HG03025 (cell line): ENCODE measurements around the gene KRT86.
"Not testable (repeated sequence)": the region's sequence is repeated elsewhere in the genome, so short reads cannot be mapped to it uniquely, and the experiment has no call there.

Experiments used
- ATAC-seq: cut with Tn5 transposase; IDR thresholded peaks from one replicate; pipeline ENCODE4 v1.9.1; 2021; ENCODE audit warnings: mild to moderate bottlenecking, moderate library complexity; ENCODE audit not compliant: unreplicated experiment, low FRiP score

KRT86 gene

GRCh38 chr12:52286857-52287785, 12.7 kb downstream of the KRT86 start:
- ATAC-seq: not testable (repeated sequence)

GRCh38 chr12:52287816-52288805, 13.7 kb downstream of the KRT86 start:
- ATAC-seq: not testable (repeated sequence)

- not testable (repeated sequence) for ATAC-seq
These were observed 16.2 kb downstream of the KRT86 start for GRCh38 chr12:52290483-52291134.

- no peak for ATAC-seq
These were observed 17.0 kb downstream of the KRT86 start, which contains the start of gene KRT81 for GRCh38 chr12:52291267-52291935. Gene KRT81 (minus strand): TSS chr12:52291534. CDS start chr12:52291465, 69 bp downstream.

- ATAC-seq: no peak
These were observed 19.5 kb downstream of the KRT86 start for GRCh38 chr12:52293926-52294325.

- ATAC-seq: no peak
These were observed 20.4 kb downstream of the KRT86 start for GRCh38 chr12:52294803-52295202.

GRCh38 chr12:52295663-52296062, 21.2 kb downstream of the KRT86 start:
- ATAC-seq: no peak

- no peak for ATAC-seq
These were observed 22.2 kb downstream of the KRT86 start for GRCh38 chr12:52296572-52297215.

- ATAC-seq: no peak
These were observed 24.3 kb downstream of the KRT86 start for GRCh38 chr12:52298677-52299190.

GRCh38 chr12:52300796-52301691, 26.6 kb downstream of the KRT86 start:
- ATAC-seq: no peak

GRCh38 chr12:52301721-52302120, 27.3 kb downstream of the KRT86 start:
- ATAC-seq: not testable (repeated sequence)

GRCh38 chr12:52302242-52302914, 27.9 kb downstream of the KRT86 start:
- not testable (repeated sequence) for ATAC-seq

GRCh38 chr12:52304941-52305411, 30.5 kb downstream of the KRT86 start:
- not testable (repeated sequence) for ATAC-seq

GRCh38 chr12:52305921-52306705, 31.7 kb downstream of the KRT86 start:
- no peak for ATAC-seq

- ATAC-seq: no peak
These were observed 32.3 kb downstream of the KRT86 start for GRCh38 chr12:52306731-52307130.
